GM18520 (cell line): Measurements from ENCODE around the gene FEZ2.
"Not testable (repeated sequence)": the region's sequence is repeated elsewhere in the genome, so short reads cannot be mapped to it uniquely, and the experiment has no call there.

Experiments used
- ATAC-seq: cut with Tn5 transposase; IDR thresholded peaks from one replicate; pipeline ENCODE4 v1.9.1; 2021; ENCODE audit not compliant: unreplicated experiment

Gene FEZ2

GRCh38 chr2:36597532-36598377 is at the start of gene FEZ2:
Gene FEZ2 (minus strand): TSS chr2:36598168. CDS start chr2:36598142, 26 bp downstream.
- peak; percentile 98 for ATAC-seq

- ATAC-seq, result no peak
These were observed 37.1 kb upstream of the FEZ2 start for GRCh38 chr2:36634981-36635597.

- ATAC-seq, result peak; percentile 71
These were observed 35.6 kb upstream of the FEZ2 start for GRCh38 chr2:36633470-36634092.

GRCh38 chr2:36626756-36627155 is 28.8 kb upstream of the FEZ2 start:
- no peak for ATAC-seq

GRCh38 chr2:36626071-36626470 is 28.1 kb upstream of the FEZ2 start:
- no peak for ATAC-seq

- ATAC-seq, result no peak
These were observed 27.3 kb upstream of the FEZ2 start for GRCh38 chr2:36625304-36625703.

GRCh38 chr2:36620321-36620720 is 22.4 kb upstream of the FEZ2 start:
- no peak for ATAC-seq

GRCh38 chr2:36618381-36618780 is 20.4 kb upstream of the FEZ2 start:
- ATAC-seq, result peak; percentile 87

GRCh38 chr2:36616947-36617346 is 19.0 kb upstream of the FEZ2 start:
- ATAC-seq, result no peak

GRCh38 chr2:36615222-36615621 is 17.3 kb upstream of the FEZ2 start:
- no peak for ATAC-seq

- no peak for ATAC-seq
These were observed 15.8 kb upstream of the FEZ2 start for GRCh38 chr2:36613801-36614200.

GRCh38 chr2:36611316-36611990 is 13.5 kb upstream of the FEZ2 start:
- no peak for ATAC-seq

GRCh38 chr2:36609507-36609906 is 11.5 kb upstream of the FEZ2 start:
- ATAC-seq, result no peak

- no peak for ATAC-seq
These were observed 10.0 kb upstream of the FEZ2 start for GRCh38 chr2:36607947-36608346.

- no peak for ATAC-seq
These were observed 9.0 kb upstream of the FEZ2 start for GRCh38 chr2:36606925-36607324.

GRCh38 chr2:36605273-36605672 is 7.3 kb upstream of the FEZ2 start:
- no peak for ATAC-seq

GRCh38 chr2:36603629-36604028 is 5.7 kb upstream of the FEZ2 start:
- ATAC-seq, result not testable (repeated sequence)

GRCh38 chr2:36597003-36597531 is 901 bp downstream of the FEZ2 start:
- no peak for ATAC-seq

- no peak for ATAC-seq
These were observed 1.6 kb downstream of the FEZ2 start for GRCh38 chr2:36596397-36596796.

- ATAC-seq, result no peak
These were observed 3.1 kb downstream of the FEZ2 start for GRCh38 chr2:36594849-36595248.

- ATAC-seq, result no peak
These were observed 8.7 kb downstream of the FEZ2 start for GRCh38 chr2:36589230-36589630.
